Measurements from ENCODE around the gene CPA4. TPM values are rescaled to one million over a fixed set of nuclear protein-coding genes. Genes with fewer than 3 reads are reported as not detected.

CPA4 gene
- polyA plus RNA-seq, 1 experiment, result 71.8 TPM

DNA sequence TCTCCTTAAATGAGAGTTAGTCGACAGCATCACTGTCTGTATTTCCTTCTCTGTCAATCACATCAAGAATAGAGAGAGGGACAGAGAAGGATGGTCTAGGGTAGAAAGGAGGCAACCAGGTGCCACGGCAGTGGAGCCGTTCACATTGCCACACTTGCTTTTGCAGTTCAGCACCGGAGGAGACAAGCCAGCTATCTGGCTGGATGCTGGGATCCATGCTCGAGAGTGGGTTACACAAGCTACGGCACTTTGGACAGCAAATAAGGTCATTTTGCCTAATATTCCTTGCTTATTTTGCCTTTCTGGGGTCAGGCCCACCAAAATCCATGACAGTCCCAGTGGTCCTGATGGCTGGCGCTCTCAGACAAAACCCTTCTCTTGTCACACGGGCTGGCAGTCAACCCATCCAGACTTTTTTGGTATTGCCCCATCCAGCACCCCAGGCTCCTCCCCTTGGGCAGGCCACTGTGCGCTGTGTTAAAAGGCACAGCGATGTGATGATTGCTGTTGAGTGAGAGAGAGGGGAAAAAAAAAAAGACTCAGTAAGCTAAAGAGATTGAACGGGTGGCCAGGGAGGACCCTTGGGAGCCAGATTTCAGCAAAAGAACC is 17.9 kb upstream of the CPA4 start:
- DNase-seq (ENCODE audit: low read depth, low spot score), result no peak
- Histone ChIP-seq H3K4me3 (ENCODE audit: low read depth, low read length) (no peak overlapping the region), H3K27ac (ENCODE audit: low read depth, low read length) (no peak overlapping the region), H3K27me3 (ENCODE audit: control insufficient read depth, insufficient read depth, low read length) (no peaks in the 10 kb centered on the region), H3K9me3 (ENCODE audit: control insufficient read depth, insufficient read depth, low read length) (no peaks in the 10 kb centered on the region; the same call in 1 of the 2 replicates)
- TF ChIP-seq, protein P1, sequence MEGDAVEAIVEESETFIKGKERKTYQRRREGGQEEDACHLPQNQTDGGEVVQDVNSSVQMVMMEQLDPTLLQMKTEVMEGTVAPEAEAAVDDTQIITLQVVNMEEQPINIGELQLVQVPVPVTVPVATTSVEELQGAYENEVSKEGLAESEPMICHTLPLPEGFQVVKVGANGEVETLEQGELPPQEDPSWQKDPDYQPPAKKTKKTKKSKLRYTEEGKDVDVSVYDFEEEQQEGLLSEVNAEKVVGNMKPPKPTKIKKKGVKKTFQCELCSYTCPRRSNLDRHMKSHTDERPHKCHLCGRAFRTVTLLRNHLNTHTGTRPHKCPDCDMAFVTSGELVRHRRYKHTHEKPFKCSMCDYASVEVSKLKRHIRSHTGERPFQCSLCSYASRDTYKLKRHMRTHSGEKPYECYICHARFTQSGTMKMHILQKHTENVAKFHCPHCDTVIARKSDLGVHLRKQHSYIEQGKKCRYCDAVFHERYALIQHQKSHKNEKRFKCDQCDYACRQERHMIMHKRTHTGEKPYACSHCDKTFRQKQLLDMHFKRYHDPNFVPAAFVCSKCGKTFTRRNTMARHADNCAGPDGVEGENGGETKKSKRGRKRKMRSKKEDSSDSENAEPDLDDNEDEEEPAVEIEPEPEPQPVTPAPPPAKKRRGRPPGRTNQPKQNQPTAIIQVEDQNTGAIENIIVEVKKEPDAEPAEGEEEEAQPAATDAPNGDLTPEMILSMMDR (IDR thresholded peaks at IDR 0.05; ENCODE audit: low read depth, low read length), result no peak
- POLR2A ChIA-PET, result no interaction called here
- CTCF ChIA-PET, result no interaction called here

DNA sequence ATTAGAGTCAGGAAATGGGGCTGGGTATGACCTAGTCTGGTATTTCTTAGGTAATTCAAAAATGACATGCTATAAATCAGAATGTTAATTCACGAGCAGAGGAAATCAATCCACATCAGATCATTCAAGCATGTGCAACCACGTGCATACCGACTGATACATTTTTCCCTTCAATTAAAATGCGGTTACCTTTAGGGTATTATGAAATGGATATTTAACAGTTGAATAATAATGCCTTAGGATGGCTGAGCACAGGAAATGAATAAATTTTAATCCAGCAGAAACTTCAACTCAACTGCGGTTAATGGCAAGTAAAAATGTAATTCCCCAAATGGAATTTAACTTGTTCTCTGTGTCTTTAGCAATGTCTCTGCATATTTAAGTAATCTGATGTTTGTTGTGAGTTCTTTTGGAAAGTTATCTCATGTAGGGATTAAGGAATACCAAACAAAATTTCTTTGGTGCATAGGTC is 17.1 kb upstream of the CPA4 start:
- POLR2A ChIA-PET, result no interaction called here
- Histone ChIP-seq H3K9me3 (ENCODE audit: control insufficient read depth, insufficient read depth, low read length) (no peaks in the 10 kb centered on the region; the same call in 1 of the 2 replicates), H3K4me3 (ENCODE audit: low read depth, low read length) (no peak overlapping the region), H3K27ac (ENCODE audit: low read depth, low read length) (no peak overlapping the region), H3K27me3 (ENCODE audit: control insufficient read depth, insufficient read depth, low read length) (no peaks in the 10 kb centered on the region)
- DNase-seq (ENCODE audit: low read depth, low spot score), result no peak
- CTCF ChIA-PET, result no interaction called here
- TF ChIP-seq, protein P1 (IDR thresholded peaks at IDR 0.05; ENCODE audit: low read depth, low read length), result no peak

DNA sequence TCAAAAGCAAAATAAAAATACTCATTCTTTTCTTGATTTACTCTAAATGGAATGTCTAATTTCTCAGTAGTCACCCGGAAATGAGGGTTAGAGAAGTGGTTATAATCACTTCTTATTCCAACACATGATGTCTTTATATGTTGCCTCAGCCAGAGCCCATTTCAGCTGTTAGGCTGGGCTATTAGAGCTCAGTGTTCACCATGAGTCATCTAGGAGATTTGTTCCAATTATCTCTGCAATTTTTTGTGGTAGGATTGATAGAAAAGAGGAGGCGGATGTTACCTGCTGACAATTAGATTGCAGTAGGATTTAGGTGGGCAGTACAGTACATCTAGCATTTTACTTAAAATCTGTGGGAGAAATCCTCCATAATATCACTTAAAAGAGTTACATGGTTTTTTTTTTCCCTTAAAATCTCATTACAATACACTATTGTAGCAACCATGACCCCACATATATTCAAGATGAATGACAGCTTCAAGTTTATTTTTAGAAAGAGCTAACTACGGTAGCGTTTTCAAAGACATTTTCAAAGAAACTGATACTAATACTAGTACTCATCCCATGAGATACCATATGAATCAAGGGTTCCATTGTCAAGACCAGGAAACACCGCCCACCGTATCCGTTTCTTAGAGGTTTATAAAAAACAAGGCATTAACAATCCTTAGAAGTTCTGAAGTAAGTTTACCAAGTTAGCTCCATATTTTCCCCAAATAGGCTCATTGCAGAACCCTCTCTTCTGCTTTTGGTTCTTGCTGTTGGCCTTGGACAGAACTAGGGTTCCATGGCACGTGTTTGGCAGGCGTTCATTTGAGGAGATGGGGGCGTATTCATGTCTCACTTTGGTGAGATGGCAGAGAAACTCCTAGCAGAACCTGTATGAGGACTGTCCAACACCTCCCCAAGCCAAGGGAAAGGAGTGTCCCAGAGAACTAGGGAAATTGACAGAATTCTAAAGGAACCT is 15.9 kb upstream of the CPA4 start:
- Histone ChIP-seq H3K4me3 (ENCODE audit: low read depth, low read length) (no peak overlapping the region), H3K9me3 (ENCODE audit: control insufficient read depth, insufficient read depth, low read length) (no peaks in the 10 kb centered on the region; the same call in 1 of the 2 replicates), H3K27ac (ENCODE audit: low read depth, low read length) (no peak overlapping the region), H3K27me3 (ENCODE audit: control insufficient read depth, insufficient read depth, low read length) (no peaks in the 10 kb centered on the region)
- peak; percentile 27 for DNase-seq (ENCODE audit: low read depth, low spot score)
- TF ChIP-seq, protein P1 (IDR thresholded peaks at IDR 0.05; ENCODE audit: low read depth, low read length), result no peak
- CTCF ChIA-PET, result interaction anchor here (1.1 to 1.6 kb wide), 7 partner anchors 10 to 445 kb away, joined by 3 to 8 read pairs (median 5); partner anchors contain the start of gene CPA4
- POLR2A ChIA-PET, result interaction anchor here (1.0 to 1.1 kb wide), 2 partner anchors 16 to 69 kb away, joined by 3 to 4 read pairs; partner anchors contain the start of gene CPA4

DNA sequence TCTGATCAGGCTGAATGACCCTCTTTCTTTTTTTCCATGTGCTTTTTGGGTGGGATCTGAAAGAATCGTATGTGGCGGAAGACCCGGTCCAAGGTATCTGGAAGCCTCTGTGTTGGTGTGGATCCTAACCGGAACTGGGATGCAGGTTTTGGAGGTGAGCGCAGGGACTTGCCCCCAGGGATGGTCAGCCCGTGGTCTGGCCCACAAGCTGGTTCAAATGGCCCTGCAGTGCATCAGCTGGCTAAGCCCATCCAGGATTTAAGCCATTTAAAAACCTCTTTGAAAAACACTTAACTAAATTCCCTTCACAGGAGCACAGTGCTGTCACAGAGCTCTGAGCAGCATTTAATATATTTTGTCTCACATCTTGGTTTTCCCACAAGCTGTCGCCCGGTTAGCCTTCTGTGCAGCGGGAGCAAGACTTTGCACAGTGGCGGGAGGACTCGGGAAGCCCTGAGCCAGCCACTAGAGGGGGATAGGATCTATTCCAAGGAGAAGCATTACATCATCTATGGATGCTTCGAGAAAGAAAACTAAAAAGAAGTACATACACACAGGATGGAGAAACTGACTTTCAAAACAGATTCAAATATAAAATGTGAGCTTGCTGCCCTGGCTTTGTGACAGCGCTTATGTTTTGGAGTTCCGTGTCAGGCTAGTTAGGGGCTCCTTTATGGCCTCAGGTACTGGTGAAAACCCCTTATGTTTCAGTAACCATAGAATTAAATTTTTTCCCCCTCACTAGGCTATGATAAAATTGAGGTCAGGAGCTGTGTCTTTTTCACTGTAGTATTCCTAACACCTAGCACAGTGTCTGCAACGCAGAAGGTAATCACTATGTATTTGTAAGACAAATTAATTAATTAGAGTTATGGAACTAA is 15.0 kb upstream of the CPA4 start:
- CTCF ChIA-PET, result interaction anchor here (0.6 to 1.6 kb wide), 13 partner anchors 9 to 479 kb away, joined by 3 to 8 read pairs (median 3); partner anchors contain the start of gene CPA4
- Histone ChIP-seq H3K4me3 (ENCODE audit: low read depth, low read length) (no peak overlapping the region), H3K9me3 (ENCODE audit: control insufficient read depth, insufficient read depth, low read length) (no peaks in the 10 kb centered on the region), H3K27ac (ENCODE audit: low read depth, low read length) (no peak overlapping the region), H3K27me3 (ENCODE audit: control insufficient read depth, insufficient read depth, low read length) (no peaks in the 10 kb centered on the region)
- POLR2A ChIA-PET, result interaction anchor here (0.6 kb wide), 1 partner anchor 61 kb away, joined by 3 read pairs; no protein-coding TSS in a partner anchor
- TF ChIP-seq, protein P1 (IDR thresholded peaks at IDR 0.05; ENCODE audit: low read depth, low read length), result peak; percentile 55
- no peak for DNase-seq (ENCODE audit: low read depth, low spot score)
